GM12878 (cell line): ENCODE results near the gene TOP2B. TPM values are rescaled to one million over a fixed set of nuclear protein-coding genes. Genes with fewer than 3 reads are reported as not detected.

ENCODE experiments used
- ATAC-seq: fragments of 200-7000 bp; cut with Tn5 transposase; 3 replicates; pipeline ENCODE4 v1.9.1; 2020; ENCODE audit warnings: mild to moderate bottlenecking, moderate library complexity
- BruUV-seq: library from RNA; stranded (reverse); fragments of 400-500 nt; replicated peaks from 2 replicates; lab custom pipeline; 2021; lab: Mats Ljungman, UMichigan
- CTCF ChIA-PET: fragments of 300-600 bp; sonication (Branson Sonifier 250); formaldehyde crosslinking; extraction: SDS; loops from one replicate; lab custom pipeline; 2021; ENCODE audit warnings: inconsistent platforms; lab: Yijun Ruan, JAX
- POLR2A ChIA-PET: fragments of 350-600 bp; formaldehyde crosslinking; extraction: SDS; loops from one replicate; lab custom pipeline; 2021; ENCODE audit warnings: inconsistent platforms; lab: Charles Lee
- RAD21 ChIA-PET: fragments of 300-600 bp; sonication (Branson Sonifier 250); formaldehyde crosslinking; loops from one replicate; lab custom pipeline; 2023; ENCODE audit warnings: antibody characterized with exemption; ENCODE audit not compliant: unreplicated experiment; lab: Charles Lee
- SMC1A ChIA-PET: fragments of 300-600 bp; sonication (Branson Sonifier 250); formaldehyde crosslinking; loops from one replicate; lab custom pipeline; 2023; ENCODE audit not compliant: unreplicated experiment, uncharacterized antibody; lab: Charles Lee
- DNase-seq: peaks from one replicate; pipeline ENCODE4 v3.0.0-alpha.2; 2011; ENCODE audit warnings: low read depth, low spot score
- FAIRE-seq: peaks from 3 replicates; lab custom pipeline; 2011; peaks lifted over from hg19 to GRCh38; lab: Jason Lieb, UNC
- H2AFZ ChIP-seq: 2 replicates; pipeline ENCODE4 v1.6.0; 2011; ENCODE audit warnings: low read depth, low read length, control low read depth; ENCODE audit not compliant: control insufficient read depth
- H3K27ac ChIP-seq: 2 replicates; pipeline ENCODE4 v1.5.1; 2011; ENCODE audit warnings: control low read depth; ENCODE audit not compliant: control insufficient read depth, insufficient read depth
- H3K27me3 ChIP-seq, 2 experiments: replicated peaks in 1 of 2; 2 replicates each; pipeline versions ENCODE4 v1.6.0 to v1.6.1; 2011; ENCODE audit warnings: low read length in 1 of 2; ENCODE audit not compliant: control insufficient read depth in 2 of 2, insufficient read depth in 2 of 2
- H3K36me3 ChIP-seq, 2 experiments: 2 replicates each; pipeline ENCODE4 v1.5.1; 2011; ENCODE audit warnings: low read length in 1 of 2; ENCODE audit not compliant: control insufficient read depth in 2 of 2, insufficient read depth in 2 of 2
- H3K4me1 ChIP-seq: 2 replicates; pipeline ENCODE4 v1.6.1; 2011; ENCODE audit warnings: mild to moderate bottlenecking, low read length, moderate library complexity, mixed read lengths; ENCODE audit not compliant: control insufficient read depth, insufficient read depth
- H3K4me2 ChIP-seq: 2 replicates; pipeline ENCODE4 v1.6.0; 2011; ENCODE audit warnings: control low read depth; ENCODE audit not compliant: control insufficient read depth, insufficient read depth
- H3K4me3 ChIP-seq: fragments of 200-600 bp; sonication (generic); 2 replicates; pipeline ENCODE4 v1.5.1; 2016
- H3K79me2 ChIP-seq: 2 replicates; pipeline ENCODE4 v1.6.0; 2011; ENCODE audit warnings: low read length; ENCODE audit not compliant: control insufficient read depth, insufficient read depth
- H3K9ac ChIP-seq: 2 replicates; pipeline ENCODE4 v1.8.0; 2011; ENCODE audit warnings: low read length, control low read depth, mixed read lengths; ENCODE audit not compliant: control insufficient read depth, insufficient read depth
- H3K9me3 ChIP-seq: replicated peaks from 3 replicates; pipeline ENCODE4 v1.5.1; 2011; ENCODE audit warnings: mild to moderate bottlenecking, low read length; ENCODE audit not compliant: control insufficient read depth, insufficient read depth
- H4K20me1 ChIP-seq: 2 replicates; pipeline ENCODE4 v1.6.0; 2011; ENCODE audit not compliant: control insufficient read depth, insufficient read depth
- BCL3 ChIP-seq: IDR thresholded peaks from 2 replicates; pipeline ENCODE4 v1.6.1; 2011; ENCODE audit warnings: borderline replicate concordance, low read depth, mild to moderate bottlenecking, moderate library complexity, low read length; ENCODE audit not compliant: insufficient read depth, poor library complexity, severe bottlenecking
- CREB1 ChIP-seq: IDR thresholded peaks from 2 replicates; pipeline ENCODE4 v1.6.1; 2012; ENCODE audit warnings: low read depth, mild to moderate bottlenecking, inconsistent platforms
- KLF5 ChIP-seq: fragments of 450-650 bp; IDR thresholded peaks from 2 replicates; pipeline ENCODE4 v1.6.1; 2014; ENCODE audit warnings: mild to moderate bottlenecking; ENCODE audit not compliant: partially characterized antibody
- MYB ChIP-seq: fragments of 150-350 bp; IDR thresholded peaks from 2 replicates; pipeline ENCODE4 v1.6.1; 2014; ENCODE audit warnings: mild to moderate bottlenecking, low read depth, low read length, borderline replicate concordance
- PBX3 ChIP-seq: IDR thresholded peaks from 2 replicates; pipeline ENCODE4 v1.6.1; 2011; ENCODE audit warnings: mild to moderate bottlenecking, low read depth, low read length, moderate library complexity; ENCODE audit not compliant: insufficient replicate concordance
- RFX5 ChIP-seq: IDR thresholded peaks from 2 replicates; pipeline ENCODE4 v1.6.1; 2011; ENCODE audit warnings: low read depth, low read length, improper control_type of control experiment
- SIX5 ChIP-seq: IDR thresholded peaks from 2 replicates; pipeline ENCODE4 v1.6.1; 2011; ENCODE audit warnings: mild to moderate bottlenecking, low read depth, low read length, moderate library complexity; ENCODE audit not compliant: severe bottlenecking
- STAT3 ChIP-seq: IDR thresholded peaks from 2 replicates; pipeline ENCODE4 v1.6.1; 2011; ENCODE audit warnings: low read depth, low read length, improper control_type of control experiment
- WRNIP1 ChIP-seq: IDR thresholded peaks from 2 replicates; pipeline ENCODE4 v1.6.1; 2011; ENCODE audit warnings: low read depth, low read length, improper control_type of control experiment, borderline replicate concordance
- ZBTB40 ChIP-seq: fragments of 450-650 bp; IDR thresholded peaks from 2 replicates; pipeline ENCODE4 v1.6.1; 2016; ENCODE audit warnings: mild to moderate bottlenecking, moderate library complexity, borderline replicate concordance
- WGBS: methylation state at CpG from one replicate; pipeline ENCODE4 v1.1.6; 2016; ENCODE audit warnings: low lambda C conversion rate; ENCODE audit not compliant: insufficient replicate concordance, insufficient coverage; ENCODE audit errors: missing lambda C conversion rate; 5-methylcytosine and 5-hydroxymethylcytosine counted together
- in situ Hi-C: fragments of 300-500 bp; cut with MboI; formaldehyde crosslinking; loops from 9 replicates; pipeline ENCODE4 v1.14.3; 2018; ENCODE audit warnings: mixed read lengths
- intact Hi-C: fragments of 100-400 bp; cut with micrococcal nuclease; formaldehyde crosslinking; loops from one replicate; pipeline ENCODE4 v1.14.2; 2022; ENCODE audit not compliant: unreplicated experiment
- polyA plus RNA-seq, 11 experiments: library from polyadenylated mRNA; depleted of rRNA in 4 of 11; unstranded in 6 of 11; stranded (reverse) in 5 of 11; fragments of >200 nt; fragmentation: Nextera tagmentation in 4 of 11; fragmentation: Illumina TruSeq in 1 of 11; extraction: Ambion mirVana in 4 of 11; extraction: Trizol in 1 of 11; gene quantifications; 1 replicate in 1 of 11; 2 replicates in 10 of 11; pipeline versions ENCODE4 v1.2.1 to v1.2.3, GENCODE V29; 2011 to 2016; ENCODE audit warnings: inconsistent platforms in 2 of 11, missing spikeins in 2 of 11, low read depth in 1 of 11
- total RNA-seq, 4 experiments: library from RNA; depleted of rRNA in 3 of 4; stranded (reverse); fragments of >200 nt in 3 of 4; fragmentation: Illumina TruSeq in 1 of 4; extraction: Trizol in 1 of 4; gene quantifications; 2 replicates each; pipeline versions ENCODE4 v1.2.1 to v1.2.3, GENCODE V29; 2013 to 2021

TOP2B gene
- total and polyA plus RNA-seq, 10 of the 15 experiments (the other 5 are each of a cell fraction or from before 2014, with no cell fraction given) = 28.6 to 134 (median 83.4) TPM

GRCh38 chr3:25621087-25621486 lies 43.6 kb downstream of the TOP2B start:
- H4K20me1 ChIP-seq = no peaks in the 10 kb centered on the region
- no peaks in the 10 kb centered on the region for H3K9me3 ChIP-seq
- H3K36me3 ChIP-seq = peaks cover 0 to 11% of the 10 kb centered on the region in 2 experiments
- no peaks in the 10 kb centered on the region for H3K27me3 ChIP-seq
- H2AFZ ChIP-seq = no peak overlapping the region
- no peak overlapping the region for H3K4me3 ChIP-seq
- 100% methylated on average over 2 of the region's 2 CpGs for WGBS
- no peaks in the 10 kb centered on the region for H3K4me1 ChIP-seq
- FAIRE-seq = no peak
- H3K79me2 ChIP-seq = no peaks in the 10 kb centered on the region
- in situ Hi-C loops = no loop called here
- POLR2A ChIA-PET = no interaction called here
- no peak for ATAC-seq
- RAD21 ChIA-PET = no interaction called here
- SMC1A ChIA-PET = interaction anchor here (1.4 kb wide), 1 partner anchor 12 kb away, joined by 3 read pairs; no protein-coding TSS in a partner anchor
- TF ChIP-seq RFX5 (no peak), BCL3 (no peak), KLF5 (no peak), CREB1 (no peak)
- no TSS peak for BruUV-seq
- CTCF ChIA-PET = interaction anchor here (1.0 kb wide), 1 partner anchor 16 kb away, joined by 3 read pairs; no protein-coding TSS in a partner anchor
- no peak for DNase-seq
- intact Hi-C loops = no loop called here
- no peak overlapping the region for H3K4me2 ChIP-seq
- no peak overlapping the region for H3K27ac ChIP-seq
- no peak overlapping the region for H3K9ac ChIP-seq

GRCh38 chr3:25620493-25620892 lies 44.2 kb downstream of the TOP2B start:
- no peak for DNase-seq
- in situ Hi-C loops = no loop called here
- no peak for TF ChIP-seq ZBTB40
- TF ChIP-seq MYB = no peak
- no peak for TF ChIP-seq PBX3
- no peak for TF ChIP-seq WRNIP1
- no peak for TF ChIP-seq SIX5
- no peak for TF ChIP-seq STAT3

More at GRCh38 chr3:25620493-25620892, 44.2 kb downstream of the TOP2B start:
- RAD21 ChIA-PET = no interaction called here
- H3K79me2 ChIP-seq = no peaks in the 10 kb centered on the region
- H3K4me2 ChIP-seq = no peak overlapping the region
- CTCF ChIA-PET = interaction anchor here (1.0 kb wide), 1 partner anchor 16 kb away, joined by 3 read pairs; no protein-coding TSS in a partner anchor
- no peak overlapping the region for H2AFZ ChIP-seq
- H3K4me3 ChIP-seq = no peak overlapping the region
- no TSS peak for BruUV-seq
- 98% methylated on average over 5 of the region's 5 CpGs for WGBS
- ATAC-seq (no peak), FAIRE-seq (no peak)
- POLR2A ChIA-PET = no interaction called here
- peaks cover 0 to 11% of the 10 kb centered on the region in 2 experiments for H3K36me3 ChIP-seq
- SMC1A ChIA-PET = interaction anchor here (0.7 to 1.4 kb wide), 2 partner anchors 13 to 41 kb away, joined by 3 read pairs; no protein-coding TSS in a partner anchor
- H3K27me3 ChIP-seq = no peaks in the 10 kb centered on the region
- H4K20me1 ChIP-seq = no peaks in the 10 kb centered on the region
- no peaks in the 10 kb centered on the region for H3K9me3 ChIP-seq
- H3K9ac ChIP-seq = no peak overlapping the region
- no peaks in the 10 kb centered on the region for H3K4me1 ChIP-seq
- H3K27ac ChIP-seq = no peak overlapping the region
- intact Hi-C loops = no loop called here
